Vagina (tissue), 2 donors: ENCODE data around the gene SLC22A5. TPM values are rescaled to one million over a fixed set of nuclear protein-coding genes. Genes with fewer than 3 reads are reported as not detected.

Source experiments
- DNase-seq, 2 donors: peaks; one replicate each; pipeline ENCODE4 v3.0.0-alpha.2; 2017; ENCODE audit errors: extremely low spot score in 2 of 2
- H3K27ac ChIP-seq: fragments of 200-600 bp; sonication (generic); one replicate; pipeline ENCODE4 v1.5.1; 2019
- H3K27me3 ChIP-seq: fragments of 200-600 bp; sonication (generic); one replicate; pipeline ENCODE4 v1.5.1; 2019
- H3K36me3 ChIP-seq, 2 donors: fragments of 200-600 bp; sonication (generic); one replicate each; pipeline ENCODE4 v1.5.1; 2017 to 2019
- H3K4me1 ChIP-seq: fragments of 200-600 bp; sonication (generic); one replicate; pipeline ENCODE4 v1.5.1; 2019
- H3K4me3 ChIP-seq, 2 donors: fragments of 200-600 bp; sonication (generic); 1 replicate in 1 of 2; 2 replicates in 1 of 2; pipeline ENCODE4 v1.5.1; 2016 to 2019
- H3K9me3 ChIP-seq: fragments of 200-600 bp; sonication (generic); one replicate; pipeline ENCODE4 v1.5.1; 2019
- CTCF ChIP-seq, 3 experiments: fragments of 450-650 bp in 2 of 3; fragments of 200-600 bp in 1 of 3; sonication (generic) in 1 of 3; IDR thresholded peaks; one replicate each; pipeline ENCODE4 v1.5.1; 2017 to 2019; ENCODE audit warnings: antibody characterized with exemption in 3 of 3, mild to moderate bottlenecking in 2 of 3, moderate library complexity in 2 of 3
- POLR2A ChIP-seq, 2 donors: fragments of 450-650 bp; IDR thresholded peaks; one replicate each; pipeline ENCODE4 v1.6.1; 2017; ENCODE audit warnings: antibody characterized with exemption in 2 of 2, mild to moderate bottlenecking in 2 of 2, moderate library complexity in 2 of 2
- POLR2AphosphoS5 ChIP-seq, 2 donors: sonication (generic); formaldehyde crosslinking; IDR thresholded peaks; one replicate each; pipeline ENCODE4 v1.9.0; 2017; ENCODE audit warnings: antibody characterized with exemption in 2 of 2, mild to moderate bottlenecking in 2 of 2, low read depth in 1 of 2; ENCODE audit not compliant: insufficient read depth in 1 of 2
- intact Hi-C: fragments of 100-400 bp; cut with DNase I; formaldehyde crosslinking; loops from one replicate; pipeline ENCODE4 v1.15.1; 2023
- total RNA-seq: library from RNA; depleted of rRNA; stranded (reverse); fragments of >200 nt; gene quantifications from one replicate; pipeline ENCODE4 v1.2.3, GENCODE V29; 2016

Gene SLC22A5
- total RNA-seq, 1 donor from 2014 or later, result 15.2 TPM

- Histone ChIP-seq H3K4me3 (no peak overlapping the region), H3K36me3 (no peaks in the 10 kb centered on the region), H3K27ac (no peak overlapping the region), H3K27me3 (no peaks in the 10 kb centered on the region), H3K9me3 (no peaks in the 10 kb centered on the region), H3K4me1 (peaks cover 6% of the 10 kb centered on the region)
- intact Hi-C loops, result no loop called here
- TF ChIP-seq POLR2A (IDR thresholded peaks at IDR 0.05), result no peak
- no peak for TF ChIP-seq POLR2AphosphoS5 (IDR thresholded peaks at IDR 0.05; ENCODE audit: insufficient read depth in 1 of 2, low read depth in 1 of 2)
- no peak for TF ChIP-seq CTCF (IDR thresholded peaks at IDR 0.05)
- DNase-seq, result no peak
These were observed 43.8 kb upstream of the SLC22A5 start for GRCh38 chr5:132325691-132326090.

GRCh38 chr5:132327252-132327955 is 42.1 kb upstream of the SLC22A5 start:
- no peaks in the 10 kb centered on the region for H3K36me3 ChIP-seq
- H3K4me3 ChIP-seq, result no peak overlapping the region
- H3K9me3 ChIP-seq, result no peaks in the 10 kb centered on the region
- intact Hi-C loops, result no loop called here
- peaks cover 6% of the 10 kb centered on the region for H3K4me1 ChIP-seq
- DNase-seq, result no peak
- no peaks in the 10 kb centered on the region for H3K27me3 ChIP-seq
- TF ChIP-seq POLR2A (IDR thresholded peaks at IDR 0.05) (no peak), CTCF (IDR thresholded peaks at IDR 0.05) (no peak), POLR2AphosphoS5 (IDR thresholded peaks at IDR 0.05; ENCODE audit: insufficient read depth in 1 of 2, low read depth in 1 of 2) (no peak)
- no peak overlapping the region for H3K27ac ChIP-seq

GRCh38 chr5:132334812-132335211 is 34.7 kb upstream of the SLC22A5 start:
- no peaks in the 10 kb centered on the region for H3K36me3 ChIP-seq
- no peak for TF ChIP-seq POLR2A (IDR thresholded peaks at IDR 0.05)
- no peak for DNase-seq

GRCh38 chr5:132335402-132335801 is 34.1 kb upstream of the SLC22A5 start:
- H3K9me3 ChIP-seq, result no peaks in the 10 kb centered on the region
- no peaks in the 10 kb centered on the region for H3K4me1 ChIP-seq
- no peaks in the 10 kb centered on the region for H3K27me3 ChIP-seq
- H3K36me3 ChIP-seq, result no peaks in the 10 kb centered on the region
- TF ChIP-seq POLR2A (IDR thresholded peaks at IDR 0.05) (no peak), CTCF (IDR thresholded peaks at IDR 0.05) (no peak), POLR2AphosphoS5 (IDR thresholded peaks at IDR 0.05; ENCODE audit: insufficient read depth in 1 of 2, low read depth in 1 of 2) (no peak)
- no peak for DNase-seq
- H3K4me3 ChIP-seq, result no peak overlapping the region
- no peak overlapping the region for H3K27ac ChIP-seq
- intact Hi-C loops, result no loop called here

More at GRCh38 chr5:132334812-132335211, 34.7 kb upstream of the SLC22A5 start:
- Histone ChIP-seq H3K4me3 (no peak overlapping the region), H3K4me1 (no peaks in the 10 kb centered on the region), H3K9me3 (no peaks in the 10 kb centered on the region), H3K27ac (no peak overlapping the region), H3K27me3 (no peaks in the 10 kb centered on the region)
- intact Hi-C loops, result no loop called here

- TF ChIP-seq POLR2AphosphoS5 (IDR thresholded peaks at IDR 0.05; ENCODE audit: insufficient read depth in 1 of 2, low read depth in 1 of 2) (no peak), CTCF (IDR thresholded peaks at IDR 0.05) (no peak), POLR2A (IDR thresholded peaks at IDR 0.05) (no peak)
- Histone ChIP-seq H3K4me3 (no peak overlapping the region), H3K4me1 (no peaks in the 10 kb centered on the region), H3K9me3 (no peaks in the 10 kb centered on the region), H3K27me3 (no peaks in the 10 kb centered on the region), H3K27ac (no peak overlapping the region), H3K36me3 (no peaks in the 10 kb centered on the region)
- intact Hi-C loops, result no loop called here
- DNase-seq, result no peak
These were observed 30.0 kb upstream of the SLC22A5 start for GRCh38 chr5:132339502-132339901.
